NCI-H1436 treated with DMSO at 0.1 percent for 48 hours (cell line): ENCODE measurements around the gene AJAP1.

Source experiments
- DNase-seq: peaks from one replicate; lab custom pipeline; 2025; lab: John Stamatoyannopoulos, UW

Gene AJAP1

DNA sequence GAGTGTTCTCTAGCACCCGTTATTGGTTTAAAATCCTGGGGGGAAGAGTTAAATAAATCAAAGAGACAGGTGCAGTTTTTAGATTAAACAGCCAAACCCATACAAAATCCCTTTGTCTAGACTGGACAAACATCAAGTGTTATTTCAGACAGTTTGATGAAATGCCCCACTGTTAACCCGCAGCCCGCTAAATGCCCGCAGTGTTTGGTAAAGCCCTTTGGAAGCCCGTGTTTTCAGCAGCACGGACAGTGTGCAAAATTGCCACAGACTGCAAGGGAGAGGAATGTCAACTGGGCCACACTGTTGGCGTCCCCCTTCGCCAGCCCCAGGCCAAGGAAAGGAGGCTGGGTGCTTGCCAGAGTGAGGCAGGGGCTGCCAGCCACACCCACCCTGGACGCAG lies 26.6 kb downstream of the AJAP1 start:
- no peak for DNase-seq

DNA sequence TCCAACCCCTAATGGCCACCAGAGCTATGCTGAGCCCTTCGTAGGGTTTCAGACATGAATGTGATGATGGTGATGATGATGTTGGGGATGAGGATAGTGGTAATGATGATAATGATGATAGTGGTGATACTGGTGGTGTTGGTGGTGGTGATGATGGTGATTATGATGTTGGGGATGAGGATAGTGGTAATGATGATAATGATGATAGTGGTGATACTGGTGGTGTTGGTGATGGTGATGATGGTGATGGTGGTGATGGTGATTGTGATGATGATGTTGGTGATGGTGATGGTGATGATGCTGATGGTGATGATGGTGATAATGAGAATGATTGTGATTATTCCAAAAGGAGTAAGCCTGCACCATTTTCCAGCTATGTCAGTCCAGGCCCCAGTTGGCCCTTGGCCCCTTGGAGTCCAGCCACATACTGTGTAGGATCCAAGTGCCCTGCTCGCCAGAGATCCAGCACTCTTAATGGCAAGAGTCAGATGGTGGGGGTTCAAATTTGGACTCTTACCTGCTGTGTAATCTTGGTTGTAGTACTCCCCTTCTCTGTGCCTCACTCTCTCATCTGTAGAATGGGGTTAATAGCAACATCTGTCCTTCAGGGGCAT lies 28.3 kb downstream of the AJAP1 start:
- DNase-seq, result no peak

DNA sequence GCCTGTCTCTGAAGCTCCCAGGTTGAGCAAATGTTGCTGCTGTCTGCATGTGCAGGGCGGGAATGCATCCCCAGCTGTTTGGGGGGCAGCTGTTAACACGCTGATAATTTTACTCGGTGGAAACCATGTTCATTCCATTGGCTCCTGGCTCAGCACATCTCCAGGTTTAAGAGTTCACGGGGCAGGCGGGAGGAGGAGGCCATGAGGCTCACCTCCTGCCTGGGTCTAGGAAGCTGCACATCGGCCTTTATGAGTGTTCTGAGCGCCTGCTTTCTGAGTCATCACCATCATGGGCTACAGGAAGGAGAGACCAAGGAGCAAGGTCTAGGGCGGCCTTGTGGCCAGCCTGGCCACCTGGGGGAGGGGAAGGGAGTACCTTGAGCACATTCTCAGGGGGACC lies 29.7 kb downstream of the AJAP1 start:
- no peak for DNase-seq

DNA sequence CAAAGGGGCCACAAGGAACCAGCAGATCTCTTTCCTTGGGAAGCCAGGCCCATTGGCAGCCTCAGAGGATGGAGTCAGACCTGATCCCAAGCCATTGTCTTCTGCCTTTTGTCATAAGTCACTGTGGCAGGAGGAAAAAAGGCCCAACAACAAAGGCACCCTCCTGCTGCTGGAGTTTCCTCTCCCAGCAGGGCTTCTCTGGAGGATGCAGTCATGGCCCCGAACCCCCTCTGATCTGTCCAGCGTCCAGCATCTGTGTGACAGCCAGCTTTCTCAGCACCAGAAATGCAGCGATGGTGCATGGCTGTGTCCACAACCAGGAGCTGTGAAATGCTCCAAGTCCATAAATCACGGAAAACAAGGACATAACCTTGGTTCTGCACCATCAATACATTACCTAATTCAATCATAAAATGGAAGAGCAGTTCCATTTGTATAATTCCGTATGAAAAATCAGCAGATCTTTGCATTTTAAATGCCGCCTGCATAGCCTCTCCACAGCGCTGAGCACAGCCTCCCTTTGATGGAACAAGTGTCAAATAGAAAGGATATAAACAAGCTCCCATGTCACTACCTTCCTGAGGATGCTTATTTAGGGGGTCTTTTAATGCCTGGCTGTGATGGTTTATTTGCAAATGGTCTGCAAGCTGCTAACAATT lies 30.6 kb downstream of the AJAP1 start:
- no peak for DNase-seq

DNA sequence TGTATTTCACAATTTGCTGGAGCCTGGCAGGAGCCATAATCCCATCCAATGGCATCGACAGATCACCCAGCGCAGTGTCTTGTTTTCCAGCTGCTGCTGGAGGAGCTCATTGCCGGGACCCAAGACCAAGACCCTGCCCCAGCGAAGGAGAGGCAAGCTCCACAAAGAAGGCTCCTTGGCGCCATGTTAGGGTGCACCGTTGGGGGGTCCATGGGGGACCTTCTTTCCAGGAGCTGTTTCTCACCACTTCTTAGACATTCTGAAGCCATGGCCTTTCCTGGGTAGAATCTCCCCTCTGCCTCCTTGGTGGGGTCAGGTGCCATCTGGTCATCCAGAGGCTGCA lies 31.1 kb downstream of the AJAP1 start:
- no peak for DNase-seq

DNA sequence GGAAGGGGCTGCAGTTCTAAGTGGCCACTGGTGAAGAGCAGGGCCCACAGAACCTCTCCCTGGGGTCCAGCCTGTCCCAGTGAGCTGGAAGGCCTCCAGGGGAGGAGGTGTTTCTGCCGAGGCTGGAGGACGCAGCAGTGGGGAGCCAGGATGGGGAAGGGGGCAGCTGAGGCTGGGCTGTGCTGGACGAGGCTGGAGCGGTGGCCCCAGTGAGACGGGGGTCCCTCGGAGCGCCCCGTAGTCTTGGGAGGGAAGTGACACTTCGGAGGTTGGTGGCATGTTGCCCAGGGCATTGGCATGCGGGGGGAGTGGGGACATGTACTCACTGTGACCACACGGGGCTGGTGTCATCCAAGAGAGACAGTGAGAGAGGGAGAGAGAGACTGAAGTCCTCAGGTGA lies 33.5 kb downstream of the AJAP1 start:
- DNase-seq, result no peak

DNA sequence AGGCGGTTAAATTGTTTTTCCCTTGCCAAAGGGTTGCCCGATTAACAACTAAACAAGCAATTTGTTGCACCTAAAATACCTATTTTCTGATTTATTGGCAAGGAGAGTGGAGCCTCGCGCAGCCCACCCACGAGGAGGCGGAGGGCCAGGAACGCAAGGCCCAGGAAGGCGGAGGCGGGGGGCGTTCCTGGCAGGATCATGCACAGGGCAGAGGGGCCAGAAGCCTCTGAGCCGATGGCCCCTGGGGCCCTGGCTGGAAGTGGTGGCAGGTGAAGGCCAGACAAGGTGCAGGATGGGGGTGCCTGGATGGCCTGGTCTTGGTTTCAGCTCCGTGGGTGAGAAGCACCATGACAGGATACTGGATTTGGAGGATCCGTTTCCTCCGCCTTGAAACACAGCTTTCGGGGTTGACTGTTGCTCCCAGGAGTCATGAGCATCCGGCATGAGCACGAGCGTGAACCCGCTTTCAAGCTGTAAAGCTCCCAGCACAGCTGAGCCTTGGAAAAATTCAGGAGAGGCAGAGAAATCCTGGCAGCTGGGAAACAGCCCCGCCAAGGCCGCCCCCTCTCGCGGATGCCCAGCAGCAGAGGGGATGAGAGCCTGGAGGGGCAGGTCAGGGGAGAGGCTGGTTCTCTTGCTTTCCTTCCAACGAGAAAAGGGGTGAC lies 35.0 kb downstream of the AJAP1 start:
- DNase-seq, result no peak

DNA sequence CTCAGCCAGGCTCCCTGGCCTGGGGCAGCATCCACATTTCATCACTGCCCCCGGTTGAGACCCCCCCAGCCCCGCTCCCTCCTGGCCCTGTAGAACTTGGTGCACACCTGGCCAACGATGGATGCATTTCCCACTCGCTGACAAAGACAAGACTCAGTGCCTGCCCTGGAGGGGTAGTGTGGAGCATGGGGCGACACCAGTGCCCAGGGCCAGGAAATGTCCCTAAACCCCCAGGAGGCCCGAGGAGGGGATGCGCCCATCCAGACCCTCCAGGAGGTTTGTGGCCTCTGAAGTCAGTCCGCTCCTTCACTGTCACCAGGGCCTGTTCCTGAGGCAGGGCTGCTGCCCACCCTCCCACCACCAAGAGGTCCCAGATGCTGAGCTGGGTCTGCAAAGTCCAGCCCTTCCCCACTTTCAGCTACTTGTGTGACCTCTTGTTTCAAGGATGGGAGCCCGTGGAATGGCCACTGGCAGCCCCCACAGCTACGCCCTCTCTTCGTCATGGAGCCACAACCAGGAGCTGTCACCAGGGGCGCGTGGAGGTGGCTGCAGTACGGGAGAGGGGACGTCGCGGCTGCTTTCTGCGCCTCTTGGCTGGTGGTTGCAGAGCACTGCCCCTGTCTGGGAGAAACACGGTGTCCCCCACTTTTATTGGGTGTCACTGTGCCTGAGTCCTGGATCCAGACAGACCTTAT lies 35.7 kb downstream of the AJAP1 start:
- no peak for DNase-seq

DNA sequence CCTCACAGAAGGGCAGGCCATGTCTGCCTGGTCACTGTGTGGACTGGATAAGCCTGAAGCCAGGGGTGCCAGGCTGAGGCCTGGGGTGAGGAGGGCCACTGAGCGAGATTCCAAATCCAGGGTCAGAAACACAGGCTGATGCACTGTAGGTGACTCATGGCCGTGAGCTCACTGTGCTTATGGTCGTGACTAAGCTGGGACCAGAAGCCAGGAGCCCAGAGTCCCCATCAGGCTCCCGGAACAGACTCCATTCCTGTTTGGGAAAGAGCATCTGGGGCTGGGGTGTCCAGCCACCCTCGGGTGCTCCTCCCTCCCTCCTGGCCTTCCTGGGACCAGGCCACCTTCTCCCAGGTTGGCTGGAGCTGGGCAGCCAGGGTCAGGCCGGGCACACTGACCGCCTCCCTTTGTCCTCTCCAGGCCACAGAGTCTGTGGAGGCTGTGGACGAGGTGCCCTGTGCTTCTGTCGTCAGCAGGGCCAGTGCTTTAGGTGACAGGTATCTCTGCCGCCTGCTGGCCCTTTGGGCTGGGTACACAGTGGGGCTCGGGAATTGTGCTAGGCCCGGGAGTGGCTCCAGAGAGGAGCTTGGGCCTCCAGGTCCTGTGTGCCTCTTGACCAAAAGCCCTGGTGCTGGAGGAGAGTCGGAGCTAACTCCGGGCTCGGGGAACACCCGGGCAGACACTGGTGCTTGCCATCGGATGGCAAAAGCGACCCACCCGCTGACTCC lies 36.7 kb downstream of the AJAP1 start:
- no peak for DNase-seq

DNA sequence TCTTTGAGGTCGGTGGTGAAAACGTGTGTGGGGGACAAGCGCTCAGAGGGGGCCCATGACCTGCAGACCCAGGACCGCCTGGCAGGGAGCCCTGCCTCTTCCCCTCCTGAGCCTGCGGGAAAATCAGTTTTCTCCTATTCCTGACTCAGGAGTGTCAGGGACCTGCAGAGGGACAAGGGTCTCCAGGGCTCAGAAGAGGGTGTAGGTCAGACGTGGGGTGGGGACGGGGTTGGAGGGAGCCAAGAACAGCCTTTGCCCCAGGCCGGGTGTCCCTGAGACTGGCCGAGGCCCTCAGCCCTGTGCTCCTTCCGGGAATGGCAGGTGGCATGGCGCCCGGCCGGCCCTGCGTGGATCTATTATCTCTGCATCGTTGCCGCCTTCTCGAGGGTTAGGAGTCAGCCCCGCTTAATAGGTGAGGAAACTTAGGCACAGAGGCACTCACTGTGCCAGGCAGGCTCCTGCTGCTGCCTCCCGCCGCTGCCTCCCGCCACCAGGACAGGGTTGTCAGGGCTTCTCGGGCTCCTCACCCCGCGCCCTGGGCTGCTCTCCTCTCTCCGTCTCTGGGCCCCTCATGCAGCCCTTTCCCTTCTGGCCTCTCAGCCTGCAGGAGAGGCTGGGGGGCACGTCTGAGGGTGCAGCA lies 37.5 kb downstream of the AJAP1 start:
- no peak for DNase-seq

DNA sequence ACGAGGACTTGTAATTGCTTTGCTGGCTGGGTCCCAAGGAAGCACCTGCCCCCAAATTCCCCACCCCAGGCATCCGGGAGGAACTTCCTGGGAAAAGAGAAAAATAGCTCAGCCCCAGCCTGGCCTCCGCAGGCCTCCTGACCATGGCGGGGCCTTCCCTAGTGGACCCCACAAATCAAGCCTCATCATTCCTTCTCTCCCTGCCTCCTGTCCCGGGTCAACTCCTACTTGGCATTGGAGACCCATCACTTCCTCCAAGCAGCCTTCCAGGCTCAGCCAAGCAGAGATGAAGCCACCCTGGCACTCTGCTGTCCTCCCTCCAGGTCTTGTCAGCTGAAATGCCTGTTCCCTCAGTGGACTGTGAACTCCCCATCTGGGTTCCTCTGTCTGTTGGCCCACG lies 38.0 kb downstream of the AJAP1 start:
- no peak for DNase-seq

DNA sequence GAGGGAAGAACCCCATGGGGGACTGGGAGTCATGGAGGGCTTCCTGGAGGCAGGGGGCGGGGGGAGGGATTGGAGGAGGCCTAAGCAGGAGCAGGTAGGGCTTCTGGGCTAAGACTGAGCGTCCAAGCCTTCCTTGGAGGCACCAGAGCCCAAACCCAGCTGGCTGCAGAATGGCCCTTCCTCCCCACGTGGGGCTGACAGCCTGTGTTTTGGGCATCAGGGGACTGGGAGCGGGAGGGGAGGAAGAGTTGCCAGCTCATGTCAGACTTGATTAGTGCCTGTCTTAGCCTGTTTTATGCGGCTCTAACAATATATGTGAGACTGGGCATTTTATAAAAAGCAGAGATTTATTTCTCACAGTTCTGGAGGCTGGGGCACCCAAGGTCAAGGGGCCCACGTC lies 38.9 kb downstream of the AJAP1 start:
- DNase-seq, result no peak

DNA sequence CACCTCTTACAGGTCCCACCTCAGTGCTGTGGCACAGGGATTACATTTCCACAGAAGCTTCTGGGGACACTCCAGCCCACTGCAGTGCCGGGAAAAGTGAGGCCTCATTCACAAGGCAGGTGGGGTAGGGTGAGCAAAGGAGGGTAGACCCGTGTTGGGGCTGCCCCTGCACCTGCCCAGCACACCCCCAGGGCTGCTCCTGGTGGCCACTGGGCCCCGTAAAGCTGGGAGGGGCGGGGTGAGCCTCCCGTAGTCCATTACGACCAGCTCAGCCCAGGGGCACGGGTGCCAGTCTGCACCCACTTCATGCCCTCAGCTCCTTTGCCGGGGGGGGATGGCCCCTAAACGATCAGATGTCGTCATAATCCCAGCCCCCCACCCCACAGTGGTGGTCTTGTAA lies 39.5 kb downstream of the AJAP1 start:
- DNase-seq, result no peak

DNA sequence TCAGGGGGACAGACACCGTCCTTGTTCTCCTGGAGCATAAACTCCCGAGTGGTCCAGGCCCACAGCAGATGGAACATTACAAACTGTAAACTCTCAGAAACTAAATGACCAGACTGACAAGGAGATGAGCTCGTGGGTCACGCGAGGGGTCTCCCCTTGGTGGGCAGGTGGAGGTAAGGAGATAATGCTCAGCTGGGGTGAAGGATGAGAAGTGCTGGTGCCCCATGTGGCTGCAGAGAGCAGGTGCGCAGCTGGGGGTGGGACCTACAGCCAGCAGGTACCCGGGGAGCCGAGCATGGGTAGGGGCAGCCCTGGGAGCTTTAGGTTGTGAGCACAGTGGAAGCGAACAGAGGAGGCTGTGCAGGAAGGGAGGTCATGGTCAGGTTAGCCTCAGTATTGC lies 40.1 kb downstream of the AJAP1 start:
- no peak for DNase-seq

DNA sequence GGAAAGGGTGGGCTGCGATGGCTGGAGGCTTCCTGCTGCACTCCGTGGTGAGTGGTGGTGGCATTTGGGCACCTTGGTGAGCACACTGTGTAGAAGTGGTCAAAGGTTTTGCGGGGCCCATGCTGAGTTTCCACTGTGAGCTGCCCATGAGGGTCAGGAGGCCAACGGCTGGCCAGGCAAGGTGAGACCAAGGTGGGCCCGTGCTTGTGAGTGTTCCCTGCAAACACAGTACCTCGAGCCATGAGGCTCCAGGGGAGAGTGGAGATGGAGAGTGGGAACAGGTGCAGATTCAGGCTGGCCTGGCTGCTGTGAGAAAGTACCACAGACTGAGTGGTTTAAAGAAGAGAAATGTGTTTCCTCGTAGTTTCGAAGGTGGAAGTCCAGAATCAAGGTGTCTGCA lies 40.8 kb downstream of the AJAP1 start:
- no peak for DNase-seq

DNA sequence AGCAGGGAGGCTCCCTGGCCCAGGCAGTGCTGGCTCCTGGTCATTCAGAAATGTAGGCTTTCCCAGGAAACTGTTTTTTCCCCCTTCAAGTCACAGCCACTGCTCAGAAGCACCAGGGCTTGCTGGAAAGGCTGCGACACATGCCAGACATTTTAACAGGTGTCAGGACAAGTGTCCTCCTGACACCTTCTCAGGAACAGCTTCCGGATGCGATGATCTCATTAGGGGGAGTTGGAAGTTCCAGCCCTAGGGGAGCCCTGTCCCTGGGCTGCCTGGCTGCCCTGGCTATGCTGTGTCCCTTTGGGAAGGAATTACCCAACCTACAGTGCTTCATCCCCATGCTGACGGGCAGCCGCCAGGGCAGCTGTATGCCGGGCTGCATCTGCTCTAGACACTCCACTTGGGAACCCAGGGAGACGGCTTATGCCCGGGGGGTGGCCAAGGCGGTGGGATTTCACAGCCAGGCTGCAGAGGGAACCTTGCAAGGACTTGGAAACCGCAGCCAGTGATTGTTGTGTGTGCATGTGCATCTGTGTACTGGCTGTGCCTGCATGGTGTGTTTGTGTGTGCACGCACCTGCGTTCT lies 41.8 kb downstream of the AJAP1 start:
- DNase-seq, result no peak

DNA sequence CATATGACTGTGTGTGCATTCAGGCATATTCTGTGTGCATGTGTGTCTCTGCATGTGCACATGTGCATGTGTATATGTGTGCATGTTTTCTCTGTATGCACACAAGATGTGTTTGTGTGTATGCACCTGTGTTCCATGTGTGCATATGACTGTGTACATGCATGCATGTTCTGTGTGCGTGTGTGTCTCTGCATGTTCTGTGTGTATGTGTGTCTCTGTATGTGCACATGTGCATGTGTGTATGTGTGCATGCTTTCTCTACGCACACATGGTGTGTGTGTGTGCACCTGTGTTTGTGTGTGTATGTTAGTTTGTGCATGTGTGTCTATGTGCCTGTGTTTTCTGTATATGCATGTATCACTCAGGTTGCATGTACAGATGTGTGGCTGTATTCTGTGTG lies 42.3 kb downstream of the AJAP1 start:
- no peak for DNase-seq

DNA sequence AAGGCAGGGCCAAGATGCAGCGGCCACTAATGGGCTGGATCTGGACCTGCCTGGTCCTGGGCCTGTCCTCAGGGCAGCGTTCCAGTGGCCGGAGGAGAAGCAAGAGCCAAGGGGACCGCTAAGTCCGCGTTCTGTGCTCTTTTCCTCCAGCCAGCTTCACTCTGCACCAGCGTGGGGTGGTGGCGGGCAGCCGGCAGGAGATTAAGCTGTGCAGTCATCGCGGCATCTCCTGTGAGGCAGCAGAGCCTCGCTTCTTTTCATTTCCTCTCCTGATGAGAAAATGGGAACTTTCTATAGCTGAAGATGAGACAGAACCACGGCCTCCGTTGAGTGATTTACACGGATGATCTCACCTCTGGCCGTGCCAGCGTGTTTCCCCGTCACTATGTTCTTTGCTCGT lies 43.4 kb downstream of the AJAP1 start:
- no peak for DNase-seq

DNA sequence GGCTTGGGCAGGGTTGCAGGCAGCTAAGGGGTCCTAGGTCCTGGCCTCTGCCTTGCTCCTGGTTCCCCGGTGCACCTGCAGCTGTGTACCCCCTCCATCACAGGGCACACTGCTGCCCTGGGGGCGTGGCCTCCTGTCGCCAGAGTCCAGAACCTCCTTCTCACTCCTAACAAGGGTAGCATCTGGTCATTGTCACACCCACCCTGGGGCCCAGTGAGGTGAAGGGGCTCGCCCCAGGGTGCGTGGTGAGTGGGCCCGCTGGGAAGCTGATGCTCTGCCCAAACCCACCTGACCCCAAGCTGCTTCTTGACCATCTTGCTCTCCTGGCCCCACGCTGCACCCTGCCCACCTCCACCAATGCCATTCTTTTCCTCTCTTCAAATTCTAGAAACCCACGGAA lies 44.5 kb downstream of the AJAP1 start:
- no peak for DNase-seq

DNA sequence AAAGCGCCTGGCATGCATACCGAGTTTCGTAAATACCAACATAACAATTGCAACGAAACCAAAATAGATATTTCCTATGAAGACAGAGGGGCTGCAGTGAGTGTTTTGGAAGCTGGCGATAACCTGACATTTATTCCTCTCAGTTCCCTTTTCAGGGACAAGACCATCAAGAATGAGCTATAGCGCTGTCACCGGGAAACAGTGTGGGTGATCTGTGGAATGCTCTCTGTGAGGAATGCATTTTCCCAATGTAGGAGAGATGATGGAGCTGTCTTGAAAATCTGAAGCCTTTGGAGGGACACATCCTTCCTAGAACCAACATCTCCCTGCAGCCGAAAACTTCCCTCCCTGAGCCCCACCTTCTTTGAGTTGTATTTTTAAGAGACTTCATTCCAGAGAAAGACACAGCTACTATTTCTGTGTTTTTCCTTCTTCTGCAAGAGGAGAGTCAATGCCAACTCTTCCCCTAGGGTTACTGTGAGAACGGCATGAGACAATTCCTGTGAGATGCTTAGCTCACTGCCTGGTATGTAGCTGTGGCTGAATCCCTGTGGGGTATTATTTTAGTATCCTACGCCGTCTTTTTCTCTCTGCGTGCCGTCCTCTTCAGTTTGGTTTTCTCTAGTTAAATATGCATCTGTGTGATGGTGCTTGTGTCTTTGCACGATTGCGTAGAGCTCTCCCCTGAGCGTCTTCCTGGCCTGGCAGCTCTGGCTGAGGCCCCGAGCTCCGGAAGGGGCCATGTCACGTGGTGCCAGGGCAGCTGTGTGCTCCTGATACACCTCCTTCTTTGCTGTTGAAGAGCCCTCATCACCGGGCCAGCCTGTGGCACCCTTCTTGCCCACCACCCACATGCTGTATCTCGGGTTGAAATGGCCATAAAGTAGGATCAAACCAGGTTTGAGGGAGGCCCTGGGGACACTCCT lies 45.2 kb downstream of the AJAP1 start:
- DNase-seq, result no peak

DNA sequence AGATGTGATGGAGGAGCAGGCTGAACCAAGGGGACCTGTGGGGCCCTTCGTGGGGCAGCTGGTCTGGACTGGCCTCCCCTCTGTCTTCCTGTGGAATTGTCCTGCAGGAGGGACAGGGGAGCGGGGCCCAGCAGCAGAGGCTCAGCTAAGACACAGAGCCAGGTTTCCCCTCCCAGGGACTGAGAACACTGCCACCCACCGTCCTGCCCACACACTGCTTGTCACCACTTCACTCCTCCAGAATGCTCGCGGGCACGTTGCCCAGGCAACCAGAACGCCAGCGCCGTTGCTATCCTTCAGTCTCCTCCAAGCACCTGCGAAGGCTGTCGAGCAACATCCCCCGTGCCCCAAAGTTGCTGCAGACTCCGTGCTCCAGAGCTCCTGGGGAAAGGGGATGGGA lies 46.4 kb downstream of the AJAP1 start:
- peak; percentile 19 for DNase-seq
